ENCODE results near the gene TTBK2.

Gene TTBK2

GRCh38 chr15:42750306-42750705, 170.3 kb downstream of the TTBK2 start:
- DNase-seq = no peak

- no peak for DNase-seq
Observed at GRCh38 chr15:42749266-42749665, 171.3 kb downstream of the TTBK2 start.

GRCh38 chr15:42744195-42744594, 176.4 kb downstream of the TTBK2 start:
- no peak for DNase-seq

GRCh38 chr15:42742149-42742548, 178.4 kb downstream of the TTBK2 start:
- DNase-seq = no peak

- DNase-seq = no peak
Observed at GRCh38 chr15:42741710-42742109, 178.9 kb downstream of the TTBK2 start.

GRCh38 chr15:42737529-42738328, 182.8 kb downstream of the TTBK2 start:
- DNase-seq = no peak

- peak; percentile 90 for DNase-seq
Observed at GRCh38 chr15:42736793-42737528, 183.6 kb downstream of the TTBK2 start, which contains the start of gene CDAN1. Gene CDAN1 (minus strand): TSS chr15:42737128. CDS start chr15:42737102, 26 bp downstream.

- DNase-seq = peak; percentile 9
Observed at GRCh38 chr15:42736178-42736792, 184.3 kb downstream of the TTBK2 start.

- DNase-seq = no peak
Observed at GRCh38 chr15:42735382-42736165, 185.0 kb downstream of the TTBK2 start.

- no peak for DNase-seq
Observed at GRCh38 chr15:42734076-42734672, 186.4 kb downstream of the TTBK2 start.

- DNase-seq = no peak
Observed at GRCh38 chr15:42733027-42733426, 187.6 kb downstream of the TTBK2 start.

- DNase-seq = no peak
Observed at GRCh38 chr15:42732095-42732827, 188.3 kb downstream of the TTBK2 start.

- no peak for DNase-seq
Observed at GRCh38 chr15:42731461-42731860, 189.1 kb downstream of the TTBK2 start.

- no peak for DNase-seq
Observed at GRCh38 chr15:42730536-42730935, 190.0 kb downstream of the TTBK2 start.

- DNase-seq = no peak
Observed at GRCh38 chr15:42730135-42730534, 190.4 kb downstream of the TTBK2 start.

- DNase-seq = no peak
Observed at GRCh38 chr15:42729409-42729808, 191.2 kb downstream of the TTBK2 start.

GRCh38 chr15:42728972-42729371, 191.6 kb downstream of the TTBK2 start:
- no peak for DNase-seq

- DNase-seq = no peak
Observed at GRCh38 chr15:42728560-42728959, 192.0 kb downstream of the TTBK2 start.

- DNase-seq = no peak
Observed at GRCh38 chr15:42727750-42728381, 192.7 kb downstream of the TTBK2 start.

- DNase-seq = no peak
Observed at GRCh38 chr15:42726114-42726513, 194.5 kb downstream of the TTBK2 start.

GRCh38 chr15:42725331-42725903, 195.2 kb downstream of the TTBK2 start:
- no peak for DNase-seq

All from stimulated activated CD4-positive, alpha-beta T cell treated with anti-CD3 and anti-CD28 coated beads, Interleukin-1b, Interleukin-23, amount 100 ng/mL, for 48 hours (primary cell).